ENCODE data around the gene THSD7A.

- no peak for TF ChIP-seq BCL11A (IDR thresholded peaks at IDR 0.05; ENCODE audit: low read depth, low read length)
- TF ChIP-seq POLR2A (IDR thresholded peaks at IDR 0.05; ENCODE audit: low read depth, low read length) = no peak
- no peak for TF ChIP-seq ZBED1 (IDR thresholded peaks at IDR 0.05; ENCODE audit: borderline replicate concordance)
Observed at GRCh38 chr7:11607686-11608085, 224.3 kb downstream of the THSD7A start.
